ENCODE measurements around the gene HORMAD2. TPM values are rescaled to one million over a fixed set of nuclear protein-coding genes. Genes with fewer than 3 reads are reported as not detected.

Gene HORMAD2
- total RNA-seq, 2 donors from 2014 or later, result not detected

- TF ChIP-seq CTCF (IDR thresholded peaks at IDR 0.05), result no peak
These were observed 103.6 kb downstream of the HORMAD2 start for GRCh38 chr22:30183861-30184278.

GRCh38 chr22:30185129-30185528 lies 104.9 kb downstream of the HORMAD2 start:
- no peak overlapping the region for H3K27ac ChIP-seq
- no peak for DNase-seq (ENCODE audit: low spot score)
- H3K4me3 ChIP-seq, result no peak overlapping the region
- no peaks in the 10 kb centered on the region for H3K36me3 ChIP-seq
- ATAC-seq (ENCODE audit: insufficient number of reproducible peaks, low FRiP score, low read depth), result no peak
- TF ChIP-seq CTCF (IDR thresholded peaks at IDR 0.05), result no peak
- no peaks in the 10 kb centered on the region for H3K27me3 ChIP-seq (replicated peaks; ENCODE audit: insufficient read depth)
- H3K9me3 ChIP-seq, result no peaks in the 10 kb centered on the region
- no peaks in the 10 kb centered on the region for H3K4me1 ChIP-seq (ENCODE audit: control insufficient read depth in 1 of 2, low read depth in 2 of 2)

More at GRCh38 chr22:30183861-30184278, 103.6 kb downstream of the HORMAD2 start:
- H3K27ac ChIP-seq, result no peak overlapping the region
- ATAC-seq (ENCODE audit: insufficient number of reproducible peaks, low FRiP score, low read depth) (no peak), DNase-seq (ENCODE audit: low spot score) (no peak)
- no peaks in the 10 kb centered on the region for H3K4me1 ChIP-seq (ENCODE audit: control insufficient read depth in 1 of 2, low read depth in 2 of 2)
- no peaks in the 10 kb centered on the region for H3K36me3 ChIP-seq
- H3K4me3 ChIP-seq, result no peak overlapping the region
- H3K9me3 ChIP-seq, result no peaks in the 10 kb centered on the region
- no peaks in the 10 kb centered on the region for H3K27me3 ChIP-seq (replicated peaks; ENCODE audit: insufficient read depth)

DNA sequence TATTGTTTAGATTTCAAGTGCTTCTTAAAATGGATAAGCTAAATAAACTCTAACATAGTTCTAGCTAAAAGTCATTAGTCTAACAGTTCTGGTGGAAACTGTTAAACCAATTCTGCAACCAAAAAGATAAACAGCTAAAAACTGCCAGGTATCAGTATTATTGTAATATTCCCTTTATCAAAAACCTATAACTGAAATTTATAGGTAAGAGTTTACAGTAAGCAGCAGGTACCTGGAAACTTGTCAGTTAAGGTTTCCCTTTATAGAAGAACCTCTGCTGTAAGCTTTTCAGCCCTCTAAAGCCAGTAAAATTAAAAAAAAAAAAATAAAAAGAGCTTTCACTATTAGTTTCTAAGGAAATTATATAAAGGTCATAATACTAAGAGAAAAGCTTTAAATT lies 105.3 kb downstream of the HORMAD2 start:
- DNase-seq (ENCODE audit: low spot score) (no peak), ATAC-seq (ENCODE audit: insufficient number of reproducible peaks, low FRiP score, low read depth) (no peak)
- Histone ChIP-seq H3K27me3 (replicated peaks; ENCODE audit: insufficient read depth) (no peaks in the 10 kb centered on the region), H3K27ac (no peak overlapping the region), H3K9me3 (no peaks in the 10 kb centered on the region), H3K36me3 (no peaks in the 10 kb centered on the region), H3K4me1 (ENCODE audit: control insufficient read depth in 1 of 2, low read depth in 2 of 2) (no peaks in the 10 kb centered on the region), H3K4me3 (no peak overlapping the region)
- TF ChIP-seq CTCF (IDR thresholded peaks at IDR 0.05), result no peak

- no peak for TF ChIP-seq CTCF (IDR thresholded peaks at IDR 0.05)
- H3K4me1 ChIP-seq (ENCODE audit: control insufficient read depth in 1 of 2, low read depth in 2 of 2), result no peaks in the 10 kb centered on the region
- H3K27ac ChIP-seq, result no peak overlapping the region
- DNase-seq (ENCODE audit: low spot score) (no peak), ATAC-seq (ENCODE audit: insufficient number of reproducible peaks, low FRiP score, low read depth) (no peak)
- H3K27me3 ChIP-seq (replicated peaks; ENCODE audit: insufficient read depth), result no peaks in the 10 kb centered on the region
- H3K36me3 ChIP-seq, result no peaks in the 10 kb centered on the region
- no peak overlapping the region for H3K4me3 ChIP-seq
- no peaks in the 10 kb centered on the region for H3K9me3 ChIP-seq
These were observed 105.8 kb downstream of the HORMAD2 start for GRCh38 chr22:30186041-30186440.

DNA sequence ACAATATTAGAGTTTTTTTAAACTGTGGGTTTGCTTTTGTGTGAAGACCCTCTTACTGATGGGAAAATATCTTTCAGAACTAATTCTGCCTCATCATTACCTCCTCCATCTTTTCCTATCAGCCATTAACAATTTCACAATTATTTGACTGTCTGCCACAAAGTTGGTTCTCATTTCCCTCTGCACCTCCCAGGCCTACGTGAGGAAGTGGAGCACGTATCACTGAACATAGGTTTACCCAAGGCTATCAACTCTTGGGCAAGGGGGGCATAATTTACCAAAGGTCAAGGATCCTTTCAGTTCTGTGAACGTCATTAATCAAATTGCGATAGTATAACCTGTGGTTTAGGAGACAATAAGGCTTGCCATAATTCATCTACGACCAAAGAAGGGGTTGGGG lies 106.2 kb downstream of the HORMAD2 start:
- DNase-seq (ENCODE audit: low spot score) (no peak), ATAC-seq (ENCODE audit: insufficient number of reproducible peaks, low FRiP score, low read depth) (no peak)
- H3K27me3 ChIP-seq (replicated peaks; ENCODE audit: insufficient read depth), result no peaks in the 10 kb centered on the region
- H3K36me3 ChIP-seq, result no peaks in the 10 kb centered on the region
- no peak for TF ChIP-seq CTCF (IDR thresholded peaks at IDR 0.05)
- H3K4me3 ChIP-seq, result no peak overlapping the region
- no peak overlapping the region for H3K27ac ChIP-seq
- no peaks in the 10 kb centered on the region for H3K4me1 ChIP-seq (ENCODE audit: control insufficient read depth in 1 of 2, low read depth in 2 of 2)
- no peaks in the 10 kb centered on the region for H3K9me3 ChIP-seq

Data from thoracic aorta (tissue), 2 donors.